ENCODE results near the gene LHPP.

Gene LHPP

DNA sequence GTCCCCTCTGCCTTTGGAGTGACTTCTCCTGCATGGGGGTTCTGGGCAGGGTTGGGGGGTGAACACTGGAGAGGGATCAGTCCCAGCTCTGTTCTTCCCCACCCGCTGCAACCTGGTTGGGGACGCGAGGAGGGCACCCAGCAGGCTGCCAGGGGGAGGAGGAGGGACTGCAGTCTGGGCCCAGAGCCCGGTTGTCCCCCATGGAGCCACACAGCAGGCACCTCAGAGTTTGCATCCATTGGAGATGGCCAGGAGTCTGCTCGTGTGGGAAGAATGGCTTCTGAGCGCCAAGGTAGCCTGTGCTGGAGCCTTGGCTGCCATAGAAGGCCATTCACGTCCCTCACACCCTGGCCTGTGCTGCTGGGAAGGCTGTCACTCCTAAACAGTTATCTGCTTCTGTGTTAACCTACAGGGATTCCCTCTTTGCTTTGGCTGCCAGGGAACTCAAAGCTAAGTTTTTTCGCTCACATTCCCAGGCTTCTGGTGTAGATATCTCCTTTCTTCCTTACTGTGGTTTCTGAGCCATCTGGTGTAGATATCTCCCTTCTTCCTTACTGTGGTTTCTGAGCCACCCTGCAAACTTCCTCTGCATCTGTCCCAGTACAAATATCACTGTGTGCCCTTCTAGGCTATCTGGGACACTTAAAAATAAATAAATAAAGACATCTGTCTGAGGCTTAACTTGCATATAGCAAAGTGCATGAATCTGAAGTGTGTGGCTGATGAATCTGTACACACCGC is 133.7 kb downstream of the LHPP start:
- no peak for DNase-seq (ENCODE audit: low read depth)

DNA sequence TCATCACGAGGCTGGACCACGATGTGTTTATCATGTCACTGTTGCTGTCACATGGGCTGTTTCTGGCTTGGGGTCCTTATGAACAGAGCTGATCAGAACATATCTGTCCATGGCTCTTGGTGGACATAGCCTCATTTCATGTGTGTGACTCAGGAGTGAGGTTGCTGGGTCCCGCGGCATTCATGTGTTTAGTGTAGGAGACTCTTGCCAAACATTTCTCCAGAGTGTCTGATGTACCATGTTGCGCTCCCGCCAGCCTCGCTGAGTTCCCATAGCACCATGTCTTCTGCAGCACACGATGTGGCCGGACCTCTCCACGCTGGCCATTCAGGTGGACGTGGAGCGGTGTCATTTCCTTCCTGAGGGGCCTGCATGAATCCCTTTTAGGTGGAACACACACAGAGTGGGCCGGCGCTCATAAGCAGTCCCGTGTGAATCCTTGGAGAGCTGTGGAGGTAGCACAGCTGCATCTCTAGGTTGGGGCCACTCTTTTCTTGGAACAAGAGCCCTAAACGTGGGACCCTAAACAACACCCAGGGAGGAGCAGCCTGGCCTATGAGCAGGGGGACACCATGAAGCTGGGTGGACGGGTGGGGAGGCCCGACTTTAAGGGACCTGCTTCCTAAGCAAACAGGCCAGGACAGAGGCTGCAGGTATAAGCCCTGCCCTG is 134.6 kb downstream of the LHPP start:
- DNase-seq (ENCODE audit: low read depth) = no peak

DNA sequence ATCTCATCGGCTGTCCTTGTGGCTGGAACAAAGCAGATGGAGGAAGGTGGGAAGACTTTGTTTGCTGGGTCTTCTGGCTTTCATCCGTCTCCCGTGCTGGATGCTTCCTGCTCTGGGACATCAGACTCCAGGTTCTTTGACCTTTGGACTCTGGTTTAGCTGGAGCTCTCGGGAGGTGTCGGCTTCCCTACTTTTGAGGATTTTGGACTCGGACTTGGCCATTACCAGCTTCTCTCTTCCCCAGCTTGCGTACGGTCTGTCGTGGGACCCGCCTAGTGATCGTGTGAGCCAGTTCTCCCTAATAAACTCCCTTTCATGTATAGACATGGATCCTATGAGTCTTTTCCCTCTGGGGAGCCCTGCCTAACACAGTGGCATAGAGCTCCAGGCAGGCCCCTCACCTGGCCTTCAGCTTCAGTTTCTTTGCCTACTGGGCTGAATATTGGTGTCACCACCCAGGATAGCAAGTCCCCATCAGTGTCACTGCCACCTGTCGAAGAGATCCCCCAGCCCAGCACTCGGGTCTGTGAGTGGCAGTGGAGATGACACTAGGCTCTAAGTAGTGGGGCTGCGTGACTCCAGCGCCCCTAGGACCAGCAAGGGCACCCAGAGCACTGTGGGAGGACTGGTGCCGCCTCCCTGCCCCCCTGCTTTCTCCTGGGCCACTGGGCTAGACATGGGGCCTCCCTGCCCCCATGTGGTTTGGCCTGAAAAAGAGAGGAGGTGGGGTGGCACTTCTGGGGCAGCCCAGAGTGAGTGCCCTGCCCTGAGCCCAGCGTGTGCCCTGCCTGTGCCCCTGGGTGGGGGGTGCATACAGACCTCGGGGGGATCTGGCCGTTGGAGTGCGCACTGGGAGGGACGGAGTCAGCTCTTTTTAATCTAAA is 135.6 kb downstream of the LHPP start:
- DNase-seq (ENCODE audit: low read depth) = no peak

DNA sequence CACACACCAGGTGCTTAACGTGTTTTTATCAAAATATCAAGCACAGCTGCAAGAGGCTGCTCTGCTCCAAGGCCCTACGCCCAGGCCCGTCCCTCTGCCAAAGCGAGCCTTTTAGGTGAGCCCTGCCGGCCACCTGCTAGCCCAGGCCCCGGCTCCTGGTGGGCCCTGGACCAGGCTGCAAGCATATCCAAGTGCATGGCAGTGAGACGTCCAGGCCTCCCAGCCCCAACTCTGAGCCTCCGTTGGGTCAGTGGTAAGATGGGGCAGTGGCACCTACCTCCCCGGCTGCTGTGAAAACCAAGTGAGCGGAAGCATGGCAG is 136.2 kb downstream of the LHPP start:
- no peak for DNase-seq (ENCODE audit: low read depth)

DNA sequence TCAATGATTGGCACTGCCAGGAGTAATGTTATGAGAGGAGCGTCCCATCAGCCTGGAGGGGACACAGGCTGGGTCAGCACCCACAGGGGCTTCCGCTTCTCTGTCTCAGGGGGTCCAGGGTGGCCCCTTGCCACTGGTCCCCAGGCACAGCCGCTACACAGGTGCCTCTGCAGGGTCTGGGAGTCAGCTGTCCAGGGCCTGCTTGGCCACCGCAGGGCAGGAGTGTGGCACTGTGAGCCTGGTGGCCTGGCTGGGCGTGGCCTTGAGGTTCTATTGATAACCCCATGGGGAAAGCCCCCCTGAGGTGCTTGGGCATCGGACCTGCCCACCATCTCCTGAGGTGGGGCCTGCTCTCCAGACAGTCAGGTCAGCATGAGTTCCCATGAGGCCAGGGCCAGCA is 136.6 kb downstream of the LHPP start:
- DNase-seq (ENCODE audit: low read depth) = no peak

DNA sequence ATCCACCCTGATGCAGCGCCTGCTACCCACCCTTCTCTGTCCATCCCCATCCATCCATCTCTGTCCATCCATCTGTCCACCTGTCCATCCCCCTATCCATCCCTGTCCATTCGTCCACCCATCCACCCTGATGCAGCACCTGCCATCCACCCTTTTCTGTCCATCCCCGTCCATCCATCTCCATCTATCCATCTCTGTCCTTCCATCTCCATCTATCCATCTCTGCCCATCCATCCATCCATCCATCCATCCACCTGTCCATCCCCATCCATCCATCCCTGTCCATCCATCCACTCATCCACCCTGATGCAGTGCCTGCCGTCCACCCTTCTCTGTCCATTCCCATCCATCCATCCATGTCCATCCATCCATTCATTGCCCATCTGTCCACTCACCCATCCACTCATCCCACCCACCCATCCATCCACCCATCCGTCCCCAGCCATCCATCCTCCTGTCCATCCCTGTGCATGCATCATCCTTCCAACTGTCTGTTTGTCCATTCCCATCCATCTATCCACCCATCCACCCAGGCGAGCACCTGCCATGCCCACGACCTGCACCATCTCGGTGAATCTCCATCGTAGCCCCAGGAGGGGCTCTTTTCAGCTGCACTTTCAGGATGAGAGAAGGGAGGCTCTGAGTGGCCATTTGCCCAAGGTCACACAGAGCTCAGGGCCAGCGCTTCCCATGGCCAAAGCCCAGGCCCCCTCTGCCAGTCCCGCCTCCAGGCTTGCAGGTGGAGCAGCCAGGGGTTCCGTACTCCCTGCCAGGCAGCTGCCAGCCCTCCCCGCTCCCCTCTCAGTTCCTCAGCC is 137.4 kb downstream of the LHPP start:
- no peak for DNase-seq (ENCODE audit: low read depth)

DNA sequence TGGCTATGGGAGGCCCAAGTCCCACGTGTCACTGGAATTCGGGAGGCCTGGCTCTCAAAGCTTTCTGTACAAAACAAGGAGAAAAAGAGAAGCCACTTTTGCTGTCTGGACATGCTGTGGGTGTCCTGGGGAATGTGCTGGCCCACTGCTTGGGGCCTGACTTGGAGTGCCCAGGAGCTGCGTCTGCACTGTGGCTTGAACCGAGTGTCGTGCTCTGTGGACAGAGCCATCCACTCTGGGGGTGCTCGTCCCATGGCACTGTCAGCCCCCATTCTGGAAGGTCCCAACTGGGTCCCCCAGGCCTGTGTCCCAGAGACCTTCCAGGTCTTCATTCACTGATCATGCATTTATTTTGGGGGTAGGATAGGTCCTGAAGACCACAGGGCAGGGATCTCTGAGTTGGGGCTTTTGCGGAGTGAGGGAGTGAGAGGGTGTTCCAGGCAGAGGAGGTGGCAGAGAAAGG is 138.0 kb downstream of the LHPP start:
- no peak for DNase-seq (ENCODE audit: low read depth)

DNA sequence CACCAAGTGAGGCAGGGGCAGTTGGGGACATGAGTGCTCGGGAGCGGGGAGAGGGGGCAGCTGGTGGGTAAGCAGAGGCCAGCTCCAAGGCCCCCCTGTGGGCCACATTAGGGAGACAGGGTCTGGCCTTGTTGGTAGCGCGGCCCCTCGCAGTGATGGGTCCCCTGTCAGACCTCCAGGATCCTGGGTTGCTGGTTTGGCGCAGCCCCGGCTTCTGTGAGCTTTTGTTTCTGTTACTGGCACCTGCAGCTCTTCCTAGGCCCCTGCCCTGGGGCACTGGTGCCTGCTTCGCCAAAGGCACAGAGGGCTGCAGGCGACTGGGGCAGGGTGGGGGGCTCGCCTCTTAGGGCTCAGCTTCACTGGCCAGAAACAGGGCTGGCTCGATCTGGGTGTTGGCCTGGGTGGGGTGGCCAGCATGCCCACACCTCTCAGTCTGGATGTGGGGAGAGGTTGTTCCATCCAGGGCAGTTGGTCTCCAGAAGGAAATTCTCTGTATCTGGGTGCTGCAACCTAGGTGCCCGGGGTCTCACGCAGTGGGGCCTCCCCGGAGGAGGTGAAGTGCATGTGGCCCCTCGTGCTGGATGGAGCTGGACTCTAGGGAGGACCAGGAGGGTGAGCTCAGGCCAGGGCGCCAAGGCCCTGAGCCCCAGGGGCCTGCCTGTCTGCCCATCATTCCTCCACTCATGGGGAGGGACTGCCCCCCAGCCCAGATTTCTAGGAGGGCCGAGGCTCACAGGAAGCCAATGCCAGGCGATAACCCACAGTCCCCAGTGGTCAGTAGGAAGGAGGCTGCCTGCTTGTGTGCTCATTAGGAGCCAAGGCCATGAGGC is 138.6 kb downstream of the LHPP start:
- no peak for DNase-seq (ENCODE audit: low read depth)

DNA sequence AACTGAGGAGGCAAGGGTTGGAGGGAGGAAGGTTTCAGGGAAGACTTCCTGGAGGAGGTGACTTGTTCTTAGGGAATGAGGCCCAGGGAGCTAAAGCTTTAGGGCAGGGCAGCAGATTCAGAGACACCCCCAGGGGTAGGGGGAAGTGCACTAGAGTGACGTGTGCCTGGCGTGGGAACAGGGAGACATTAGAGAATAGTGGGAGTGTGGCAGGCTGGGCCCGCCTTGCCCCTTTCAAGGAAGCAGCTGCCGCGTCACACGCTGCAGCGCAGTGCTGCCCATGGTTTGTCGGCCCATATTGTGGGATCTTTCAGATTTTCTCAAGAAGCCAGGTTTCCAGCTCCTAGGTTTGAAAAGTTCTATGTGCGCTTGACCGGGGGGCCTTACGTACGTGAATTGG is 139.4 kb downstream of the LHPP start:
- no peak for DNase-seq (ENCODE audit: low read depth)

DNA sequence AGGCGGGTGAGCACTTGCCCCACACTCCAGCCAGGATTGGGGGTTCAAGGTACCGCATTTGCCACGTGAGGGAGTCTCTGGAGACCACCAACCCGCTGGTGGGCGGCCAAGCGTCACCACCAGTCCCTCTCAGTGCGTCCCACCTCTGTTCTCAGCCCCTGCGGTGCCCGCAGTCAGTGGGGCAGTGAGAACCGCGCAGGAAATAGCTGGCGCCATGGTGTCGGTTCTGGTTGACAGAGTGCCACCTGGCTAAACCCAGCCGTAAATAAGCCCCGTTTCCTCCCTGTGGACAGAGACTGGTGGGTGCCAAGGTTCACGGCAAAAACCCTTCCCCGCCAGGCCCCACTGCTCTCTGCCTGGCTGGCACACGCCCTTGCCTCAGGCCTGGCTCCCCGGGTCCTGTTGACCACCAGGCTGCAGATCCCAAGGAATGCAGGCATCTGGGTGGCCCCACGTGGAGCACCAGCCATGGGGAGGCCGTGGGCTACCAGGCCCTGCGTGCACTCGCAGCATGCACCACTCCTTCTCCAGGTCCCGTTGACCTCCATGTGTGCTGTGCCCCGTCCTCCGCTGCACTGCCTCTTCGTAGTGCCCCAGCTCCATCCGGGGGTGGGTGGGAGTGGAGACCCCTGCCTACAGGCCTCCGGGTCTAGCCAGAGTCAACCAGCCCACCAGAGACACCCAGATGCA is 140.0 kb downstream of the LHPP start:
- DNase-seq (ENCODE audit: low read depth) = no peak

DNA sequence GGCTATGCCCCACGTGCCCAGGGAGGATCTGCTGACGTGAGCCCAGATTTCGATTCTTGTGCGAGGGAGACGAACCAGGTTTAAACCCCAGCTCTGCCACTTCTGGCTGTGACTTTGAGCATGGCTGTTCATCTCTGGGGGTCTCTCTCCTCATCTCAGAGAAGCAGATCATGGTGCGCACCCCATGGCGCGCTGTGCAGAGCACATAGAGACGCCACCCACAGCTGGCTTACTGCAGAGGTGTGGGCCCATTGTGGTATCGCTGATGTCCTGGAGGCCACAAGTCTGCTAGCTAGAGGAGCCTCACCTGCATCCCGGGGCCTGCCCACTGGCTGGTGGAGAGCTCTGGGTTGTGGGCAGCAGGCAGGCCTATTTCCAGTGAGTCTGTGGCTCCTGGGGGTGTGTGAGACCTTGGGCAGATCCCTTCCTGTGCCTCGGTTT is 140.5 kb downstream of the LHPP start:
- no peak for DNase-seq (ENCODE audit: low read depth)

DNA sequence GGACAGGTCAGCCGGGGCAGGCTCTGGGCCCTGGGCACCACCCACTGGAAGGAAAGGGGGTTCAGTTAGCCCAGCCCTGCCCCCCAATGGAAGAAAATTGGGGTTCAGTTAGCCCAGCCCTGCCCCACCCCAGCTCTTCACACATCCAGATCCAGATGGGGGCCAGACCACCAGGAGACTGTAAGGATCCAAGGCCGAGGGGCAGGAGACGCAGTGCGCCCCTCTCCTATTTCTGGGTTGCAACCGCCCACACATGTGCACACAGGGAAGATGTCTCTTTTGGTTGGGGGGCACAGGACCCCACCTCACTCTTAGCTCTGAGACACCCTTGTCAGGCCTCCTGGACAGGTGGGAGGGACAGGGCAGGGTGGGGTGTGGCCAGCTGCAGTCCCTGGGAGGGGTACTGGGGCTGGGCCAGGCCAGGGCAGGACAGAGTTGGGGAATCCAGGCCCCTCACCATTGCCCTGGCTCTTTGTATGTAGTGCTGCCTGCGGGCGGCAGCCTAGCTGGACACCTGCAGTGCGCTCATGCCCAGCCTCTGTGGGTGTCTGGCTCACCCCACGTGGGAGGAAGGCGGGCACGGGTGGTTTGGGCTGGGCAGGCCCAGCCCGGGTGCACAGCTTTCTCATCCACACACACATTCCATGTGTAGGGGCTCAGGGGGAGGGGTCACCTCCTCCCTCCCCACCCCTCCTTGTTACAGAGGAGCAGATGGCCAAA is 141.2 kb downstream of the LHPP start:
- DNase-seq (ENCODE audit: low read depth) = no peak

DNA sequence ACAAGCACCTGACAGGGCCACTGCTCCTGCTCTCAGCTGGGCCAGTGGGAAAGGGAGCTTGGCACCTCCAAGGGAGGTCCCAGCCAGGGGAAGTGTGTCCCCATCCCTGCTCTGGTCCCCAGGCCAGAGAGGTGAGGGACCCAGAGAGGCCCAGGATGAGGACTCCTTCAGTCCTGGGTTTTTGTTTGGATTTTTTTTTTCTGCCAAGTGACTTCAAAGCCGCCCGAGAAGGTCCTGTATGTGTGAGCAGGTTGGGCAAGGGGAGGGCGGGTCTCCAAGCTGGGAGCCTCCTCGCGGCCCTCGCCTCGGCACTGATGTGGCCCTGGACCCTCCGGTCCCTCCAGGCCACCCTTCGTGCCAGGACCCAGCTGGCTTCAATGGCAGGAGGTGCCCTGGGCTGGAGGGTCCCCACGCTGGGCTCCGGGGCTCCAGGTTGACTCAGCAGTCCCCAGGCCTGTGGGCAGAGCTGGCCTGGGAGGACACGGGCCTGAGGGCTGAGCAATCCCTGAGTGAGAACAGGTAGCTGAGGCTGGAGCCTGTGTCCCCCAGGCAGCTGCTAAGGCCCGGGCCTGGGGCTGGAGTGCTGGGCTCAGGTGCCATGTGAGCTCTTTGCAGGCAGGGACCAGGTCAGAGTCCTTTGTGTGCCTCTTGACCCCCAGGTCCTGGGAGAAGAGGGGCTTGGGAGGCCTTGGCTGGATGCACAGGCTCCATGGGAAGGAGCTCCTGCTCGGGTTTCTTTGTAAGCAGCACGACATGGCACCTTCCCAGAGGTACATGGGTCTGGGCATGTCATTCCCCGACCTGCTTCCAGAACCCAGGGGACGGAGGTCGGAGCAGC is 142.0 kb downstream of the LHPP start:
- DNase-seq (ENCODE audit: low read depth) = no peak

DNA sequence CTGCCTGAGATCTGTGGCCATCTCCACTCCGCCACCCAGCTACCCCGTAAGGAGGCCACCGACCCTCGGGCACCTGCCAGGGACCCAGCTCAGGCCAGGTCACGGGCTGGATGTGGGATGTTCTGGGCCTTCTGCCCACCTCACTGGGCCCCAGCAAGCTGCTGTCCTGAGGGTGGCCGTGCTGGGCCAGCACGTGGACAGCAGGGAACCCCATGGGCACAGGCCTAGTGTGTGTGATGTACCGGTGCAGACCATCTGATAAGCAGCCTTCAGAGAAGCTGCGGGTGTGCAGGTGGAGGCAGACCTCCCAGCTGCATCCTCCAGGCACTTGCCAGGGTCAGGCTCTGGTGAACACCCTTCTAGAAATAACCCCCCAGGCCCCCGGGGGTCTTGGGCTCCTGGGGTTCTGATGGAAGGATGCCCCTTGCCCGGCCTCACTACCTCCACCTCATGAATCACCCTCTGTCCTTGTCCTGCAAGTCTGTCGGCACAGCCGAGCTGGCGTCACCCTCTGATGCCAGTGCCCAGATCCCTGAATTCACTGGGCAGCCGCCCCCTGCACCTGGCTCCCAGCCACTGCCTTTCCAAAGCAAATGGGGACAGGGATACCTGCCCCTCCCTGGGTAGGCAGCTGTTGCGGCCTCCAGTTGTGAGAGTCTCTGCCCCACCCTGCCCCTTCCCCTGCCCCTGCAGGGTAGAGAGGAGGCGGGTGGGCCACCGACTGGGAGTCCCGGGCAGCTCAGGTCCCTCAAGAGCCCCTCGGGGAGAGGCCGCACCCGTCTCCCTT is 142.8 kb downstream of the LHPP start:
- DNase-seq (ENCODE audit: low read depth) = no peak

DNA sequence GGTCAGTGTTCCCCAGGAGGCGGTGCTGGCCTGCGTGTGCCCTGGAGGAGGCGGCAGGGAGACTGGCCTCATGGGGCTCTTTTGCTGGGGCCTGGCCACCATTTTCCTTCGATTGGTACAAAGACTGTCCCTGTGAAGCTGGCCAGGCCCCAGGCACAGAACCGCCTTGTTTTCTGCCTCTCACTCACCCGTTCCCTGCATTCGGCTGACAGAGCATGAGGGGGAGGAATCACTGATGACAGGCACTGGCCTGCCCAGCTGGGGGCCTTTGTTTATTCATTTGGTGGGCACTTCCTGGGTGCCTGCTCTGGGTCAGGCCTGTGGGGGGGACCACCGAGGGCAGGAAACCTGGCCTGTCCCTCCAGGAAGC is 143.4 kb downstream of the LHPP start:
- DNase-seq (ENCODE audit: low read depth) = no peak

DNA sequence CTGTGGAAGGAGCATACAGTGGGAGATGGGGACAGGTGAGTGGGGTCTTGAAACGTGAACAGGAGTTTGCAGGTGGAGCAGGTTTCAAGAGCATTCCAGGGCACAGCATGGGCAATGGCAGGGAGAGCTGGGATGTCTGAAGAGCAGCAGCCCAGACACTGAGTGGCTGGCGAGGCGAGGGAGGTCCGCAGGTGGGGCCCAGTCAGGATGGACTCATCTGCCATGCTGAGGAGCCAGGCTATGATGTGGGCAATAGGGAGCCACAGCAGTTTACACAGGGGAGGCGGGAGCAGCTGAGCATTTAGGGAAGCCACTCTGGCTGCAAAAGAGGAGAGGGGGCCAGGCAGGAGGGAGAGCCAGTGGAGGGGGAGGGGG is 143.8 kb downstream of the LHPP start:
- no peak for DNase-seq (ENCODE audit: low read depth)

DNA sequence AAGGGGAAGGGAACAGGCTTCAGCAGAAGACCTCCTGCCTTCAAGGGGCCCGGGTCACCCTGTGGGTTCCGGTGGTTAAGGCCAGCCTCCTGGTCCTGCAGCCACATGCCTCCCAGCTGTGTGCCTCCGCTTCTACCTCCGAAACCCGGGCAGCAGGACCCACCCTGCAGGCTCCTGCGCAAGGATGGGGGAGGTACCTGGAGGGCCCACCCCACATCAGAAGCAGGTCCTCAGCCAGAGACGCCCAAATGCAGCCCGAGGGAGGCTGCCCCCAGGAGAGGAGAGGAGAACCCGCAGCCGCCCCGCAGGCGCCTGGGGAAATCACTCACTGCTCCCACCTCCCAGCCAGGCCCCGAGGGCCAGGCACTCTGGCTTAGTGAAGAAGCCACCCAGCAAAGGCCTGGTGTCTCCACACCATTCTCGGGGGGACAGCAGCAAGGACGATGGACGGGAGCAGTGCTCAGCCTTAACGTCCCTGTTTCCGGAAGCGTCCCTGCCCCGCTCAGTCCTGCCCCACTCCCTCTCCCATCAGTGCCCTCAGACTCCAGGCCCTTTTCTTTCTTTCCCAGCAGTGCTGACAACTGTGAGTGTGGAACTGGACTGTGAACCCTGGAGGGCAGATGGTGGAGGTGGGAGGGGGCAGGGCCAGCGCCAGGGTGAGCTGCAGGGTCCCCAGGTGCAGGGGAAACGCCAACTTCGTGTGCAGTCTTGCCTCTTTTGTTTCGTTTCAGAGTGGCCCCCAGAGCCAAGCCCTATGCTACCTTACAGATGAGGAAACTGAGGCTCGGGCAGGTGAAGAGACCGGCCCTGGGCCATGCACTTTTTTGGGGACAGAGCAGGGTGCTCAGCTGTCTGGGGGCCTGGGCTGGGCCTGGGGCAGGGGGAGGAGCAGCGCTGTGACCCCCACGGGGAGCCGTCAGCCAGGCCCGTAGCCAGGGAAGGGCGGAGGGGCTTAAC is 144.5 kb downstream of the LHPP start:
- DNase-seq (ENCODE audit: low read depth) = no peak

All from ELR (cell line).